GM12873 (cell line): ENCODE results near the gene SAMSN1.

Source experiments
- TF ChIP-seq, protein P1 (sequence below): IDR thresholded peaks from 2 replicates; pipeline ENCODE4 v1.5.1; 2012; ENCODE audit warnings: low read depth, mild to moderate bottlenecking, moderate library complexity, low read length, control low read depth; ENCODE audit not compliant: insufficient read depth; ENCODE audit errors: missing control alignments

Gene SAMSN1

DNA sequence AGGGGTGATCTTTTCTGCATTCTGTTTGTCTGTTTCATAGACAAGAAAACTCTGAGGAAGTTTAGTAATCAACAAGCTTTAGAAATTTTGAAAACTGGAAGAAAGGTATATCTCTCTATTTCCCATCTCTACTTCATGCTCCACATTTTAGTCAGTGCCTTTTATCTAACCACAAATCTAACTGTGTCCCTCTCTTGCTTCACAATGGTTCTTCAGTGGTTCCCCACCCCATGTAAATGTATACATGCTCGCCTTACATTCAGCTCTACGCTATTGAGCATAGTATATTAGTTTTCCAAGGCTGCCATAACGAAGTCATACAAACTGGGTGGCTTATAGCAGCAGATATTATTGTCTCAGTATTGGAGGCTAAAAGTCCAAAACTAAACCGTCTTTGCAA is 14.4 kb upstream of the SAMSN1 start:
- TF ChIP-seq, protein P1, sequence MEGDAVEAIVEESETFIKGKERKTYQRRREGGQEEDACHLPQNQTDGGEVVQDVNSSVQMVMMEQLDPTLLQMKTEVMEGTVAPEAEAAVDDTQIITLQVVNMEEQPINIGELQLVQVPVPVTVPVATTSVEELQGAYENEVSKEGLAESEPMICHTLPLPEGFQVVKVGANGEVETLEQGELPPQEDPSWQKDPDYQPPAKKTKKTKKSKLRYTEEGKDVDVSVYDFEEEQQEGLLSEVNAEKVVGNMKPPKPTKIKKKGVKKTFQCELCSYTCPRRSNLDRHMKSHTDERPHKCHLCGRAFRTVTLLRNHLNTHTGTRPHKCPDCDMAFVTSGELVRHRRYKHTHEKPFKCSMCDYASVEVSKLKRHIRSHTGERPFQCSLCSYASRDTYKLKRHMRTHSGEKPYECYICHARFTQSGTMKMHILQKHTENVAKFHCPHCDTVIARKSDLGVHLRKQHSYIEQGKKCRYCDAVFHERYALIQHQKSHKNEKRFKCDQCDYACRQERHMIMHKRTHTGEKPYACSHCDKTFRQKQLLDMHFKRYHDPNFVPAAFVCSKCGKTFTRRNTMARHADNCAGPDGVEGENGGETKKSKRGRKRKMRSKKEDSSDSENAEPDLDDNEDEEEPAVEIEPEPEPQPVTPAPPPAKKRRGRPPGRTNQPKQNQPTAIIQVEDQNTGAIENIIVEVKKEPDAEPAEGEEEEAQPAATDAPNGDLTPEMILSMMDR: no peak

DNA sequence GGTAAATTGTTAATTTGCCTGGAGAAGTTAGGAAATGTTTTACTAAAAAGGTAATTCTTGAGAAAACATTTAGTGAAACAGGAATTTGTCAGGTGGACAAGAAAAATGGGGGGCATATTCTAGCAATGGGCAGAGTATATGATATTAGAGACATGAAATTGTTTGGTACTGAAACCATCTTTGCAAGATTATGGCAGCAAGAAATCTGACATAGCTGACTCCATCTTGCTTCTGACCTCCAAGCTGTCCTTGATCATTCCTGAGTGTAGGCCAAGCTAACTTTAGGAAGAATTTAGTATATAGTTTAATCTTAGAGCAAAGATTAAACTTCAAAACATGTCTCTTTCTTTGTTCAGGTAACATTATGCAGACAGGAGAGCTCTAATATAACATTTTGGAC is 14.0 kb upstream of the SAMSN1 start:
- TF ChIP-seq, protein P1: no peak

DNA sequence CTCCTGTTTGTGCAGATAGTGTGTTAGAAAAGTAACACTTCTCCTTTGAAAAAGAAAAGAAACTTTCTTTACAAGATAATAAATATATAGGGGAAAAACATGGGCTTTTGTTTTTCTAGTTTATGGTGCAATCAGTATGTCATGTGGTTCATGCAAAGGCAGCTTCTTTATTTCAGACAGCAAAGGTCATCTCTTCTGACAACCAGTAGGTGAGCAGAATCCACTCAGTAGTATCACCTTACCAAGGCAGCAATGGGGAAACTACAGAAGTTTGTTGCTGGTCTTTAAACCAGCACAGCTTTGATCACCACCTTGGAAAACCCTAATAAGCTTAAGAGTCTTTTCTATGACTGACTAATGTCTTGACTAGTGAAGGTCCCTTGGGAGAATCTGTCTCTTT is 13.0 kb upstream of the SAMSN1 start:
- TF ChIP-seq, protein P1: no peak

DNA sequence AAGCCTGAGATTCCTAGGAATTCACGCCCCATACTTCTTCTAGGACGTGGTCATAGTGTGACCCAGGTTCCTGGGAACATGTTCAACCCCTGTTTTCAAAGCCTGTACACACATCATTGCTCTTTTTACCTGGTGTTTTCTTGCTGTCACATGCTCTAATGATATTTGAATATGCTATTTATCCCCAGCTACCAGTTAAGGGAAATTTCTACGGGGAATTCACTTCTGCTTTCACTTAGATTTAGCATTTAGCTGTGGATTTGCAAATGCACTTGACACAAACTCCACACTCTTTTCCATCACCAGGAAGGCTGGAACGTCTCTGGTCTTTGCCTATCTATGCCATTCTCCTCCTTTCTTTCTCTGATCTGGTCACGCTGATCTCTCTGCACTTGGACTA is 11.3 kb upstream of the SAMSN1 start:
- TF ChIP-seq, protein P1: no peak

DNA sequence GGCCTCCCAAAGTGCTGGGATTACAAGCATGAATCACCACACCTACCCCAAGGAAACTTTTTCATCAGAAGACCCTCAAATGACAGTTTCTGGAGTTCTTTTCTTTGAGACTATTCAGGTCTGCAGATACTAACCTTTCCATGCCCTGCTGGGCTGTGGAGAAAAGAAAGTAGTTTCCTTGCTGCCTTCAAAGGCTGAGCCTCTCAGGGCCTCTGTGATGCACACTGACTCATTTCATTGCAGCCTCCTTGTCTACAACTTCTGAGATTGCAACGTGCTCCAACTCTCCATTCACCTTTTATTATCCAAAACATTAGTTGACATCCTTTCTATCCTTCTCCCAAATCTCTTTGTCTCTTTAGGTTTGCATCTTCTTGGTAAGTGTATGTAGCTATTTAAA is 8.8 kb upstream of the SAMSN1 start:
- TF ChIP-seq, protein P1: no peak

DNA sequence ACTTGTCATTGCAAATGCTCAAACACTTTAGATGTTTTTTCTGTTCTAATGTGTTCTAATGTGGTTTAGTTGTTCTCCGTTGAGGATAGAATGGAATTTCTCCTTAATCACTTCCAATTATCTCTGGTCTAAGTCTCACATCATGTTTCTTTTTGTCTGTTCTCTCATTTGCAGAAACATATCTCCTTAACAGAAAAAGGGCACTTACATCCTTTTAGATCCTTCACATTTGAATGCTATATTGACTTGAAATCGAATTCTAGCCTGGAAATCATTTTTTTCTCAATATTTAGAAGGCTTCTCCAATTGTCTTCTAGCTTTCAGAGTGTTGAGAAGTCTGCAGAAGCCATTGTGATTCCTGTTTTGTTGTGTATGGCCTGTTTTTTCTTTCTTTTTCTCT is 7.3 kb upstream of the SAMSN1 start:
- TF ChIP-seq, protein P1: no peak

DNA sequence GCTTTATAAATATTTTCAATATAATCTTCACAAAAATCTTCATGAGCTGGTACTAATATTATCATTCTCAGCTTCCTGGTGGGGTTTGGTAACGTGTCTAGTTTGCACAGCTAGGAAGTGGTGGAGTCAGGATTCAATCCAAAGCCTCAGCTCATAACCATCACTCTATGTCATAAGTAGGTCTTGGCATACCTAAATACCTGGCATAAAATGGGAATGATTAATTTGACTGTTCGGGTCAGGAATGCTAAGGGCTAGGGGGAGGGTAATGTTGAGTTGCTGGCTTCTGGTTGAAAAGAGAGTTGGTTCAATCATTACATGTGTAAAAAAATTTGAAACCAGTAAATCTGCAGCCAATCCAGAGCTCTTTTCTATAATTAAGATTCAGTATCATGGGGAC is 5.6 kb upstream of the SAMSN1 start:
- TF ChIP-seq, protein P1: no peak

DNA sequence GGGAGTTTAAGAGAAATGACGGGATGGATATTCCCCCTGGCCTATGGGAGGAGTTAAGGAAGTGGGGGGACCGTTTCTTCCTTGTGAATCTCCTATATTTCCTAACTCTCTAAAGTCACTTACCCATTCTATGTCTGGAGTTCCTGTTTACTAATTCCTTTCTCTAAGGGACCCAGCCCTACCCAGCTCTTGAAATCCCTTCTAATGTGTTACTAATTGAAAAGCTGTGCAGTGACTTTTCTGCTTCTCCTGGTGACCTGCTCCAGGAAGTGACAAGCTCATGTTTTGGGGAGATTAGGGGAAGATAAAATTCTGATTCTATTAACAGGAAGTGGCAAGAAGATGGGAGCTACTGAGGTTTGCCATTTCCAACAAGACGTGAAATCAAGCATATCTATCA is 4.0 kb upstream of the SAMSN1 start:
- TF ChIP-seq, protein P1: no peak
